HepG2 (cell line): ENCODE results near the gene LEAP2. TPM values are rescaled to one million over a fixed set of nuclear protein-coding genes. Genes with fewer than 3 reads are reported as not detected.

Source experiments
- ATAC-seq: fragments of 200-7000 bp; cut with Tn5 transposase; 3 replicates; pipeline ENCODE4 v1.9.1; 2020; ENCODE audit warnings: mild to moderate bottlenecking, moderate library complexity
- BruUV-seq: library from RNA; stranded (reverse); fragments of 400-500 nt; replicated peaks from 2 replicates; lab custom pipeline; 2021; lab: Mats Ljungman, UMichigan
- CTCF ChIA-PET: fragments of 300-600 bp; formaldehyde crosslinking; extraction: SDS; loops from one replicate; lab custom pipeline; 2021; ENCODE audit warnings: low total read pairs, inconsistent platforms, low intra/inter-chr PET ratio; lab: Yijun Ruan, JAX
- POLR2A ChIA-PET: fragments of 350-600 bp; sonication (Branson Sonifier 250); formaldehyde crosslinking; loops from one replicate; lab custom pipeline; 2020; ENCODE audit warnings: antibody characterized with exemption, inconsistent platforms; lab: Yijun Ruan, JAX
- DNase-seq: peaks from one replicate; pipeline ENCODE4 v3.0.0-alpha.2; 2015; ENCODE audit warnings: low spot score
- FAIRE-seq: peaks from 3 replicates; lab custom pipeline; 2011; peaks lifted over from hg19 to GRCh38; lab: Jason Lieb, UNC
- H2AFZ ChIP-seq: one replicate; pipeline ENCODE4 v1.6.1; 2011; ENCODE audit warnings: low read length, inconsistent platforms
- H3K27ac ChIP-seq: fragments of 300-600 bp; 3 replicates; pipeline ENCODE4 v1.8.0; 2011; ENCODE audit warnings: mixed run types, mild to moderate bottlenecking, mixed read lengths, low read length, inconsistent platforms; ENCODE audit not compliant: insufficient read depth; ENCODE audit errors: extremely low read length
- H3K27me3 ChIP-seq, 2 experiments: fragments of 200-600 bp in 1 of 2; 2 replicates in 1 of 2; 3 replicates in 1 of 2; pipeline versions ENCODE4 v1.6.0 to v1.8.0; 2011; ENCODE audit warnings: low read length in 2 of 2, mild to moderate bottlenecking in 2 of 2, moderate library complexity in 2 of 2, inconsistent platforms in 1 of 2; ENCODE audit not compliant: insufficient read depth in 2 of 2, control insufficient read depth in 1 of 2
- H3K36me3 ChIP-seq, 2 experiments: fragments of 200-600 bp in 1 of 2; replicated peaks in 1 of 2; 2 replicates in 1 of 2; 3 replicates in 1 of 2; pipeline versions ENCODE4 v1.5.1 to v1.8.0; 2011; ENCODE audit warnings: low read length in 2 of 2, inconsistent platforms in 1 of 2; ENCODE audit not compliant: insufficient read depth in 2 of 2, control insufficient read depth in 1 of 2
- H3K4me1 ChIP-seq: 2 replicates; pipeline ENCODE4 v1.5.1; 2012; ENCODE audit warnings: low read length, inconsistent platforms; ENCODE audit not compliant: insufficient read depth
- H3K4me2 ChIP-seq: 2 replicates; pipeline ENCODE4 v1.6.0; 2011; ENCODE audit warnings: low read depth, low read length, inconsistent platforms
- H3K4me3 ChIP-seq, 3 experiments: fragments of 200-600 bp in 1 of 3; sonication (generic), shearing (Covaris generic) in 1 of 3; replicated peaks in 1 of 3; 2 replicates each; pipeline ENCODE4 v1.5.1; 2011 to 2016; ENCODE audit warnings: low read length in 3 of 3, inconsistent platforms in 2 of 3, low read depth in 2 of 3, mild to moderate bottlenecking in 2 of 3, control low read depth in 1 of 3, mixed read lengths in 1 of 3; ENCODE audit not compliant: insufficient read depth in 1 of 3
- H3K79me2 ChIP-seq: one replicate; pipeline ENCODE4 v1.6.1; 2011; ENCODE audit warnings: low read length, inconsistent platforms; ENCODE audit not compliant: insufficient read depth
- H3K9ac ChIP-seq: 2 replicates; pipeline ENCODE4 v1.6.0; 2011; ENCODE audit warnings: mild to moderate bottlenecking, low read depth, low read length, inconsistent platforms; ENCODE audit not compliant: insufficient read depth
- H3K9me3 ChIP-seq: 2 replicates; pipeline ENCODE4 v1.5.1; 2012; ENCODE audit warnings: mild to moderate bottlenecking, low read length
- H4K20me1 ChIP-seq: 2 replicates; pipeline ENCODE4 v1.6.0; 2011; ENCODE audit warnings: inconsistent platforms, mild to moderate bottlenecking, low read length, moderate library complexity; ENCODE audit not compliant: insufficient read depth
- AHR ChIP-seq: IDR thresholded peaks from 2 replicates; pipeline ENCODE4 v1.6.1; 2018; ENCODE audit warnings: missing genetic modification reagents, missing compliant biosample characterization
- ATRX ChIP-seq: sonication (generic); formaldehyde crosslinking; IDR thresholded peaks from 2 replicates; pipeline ENCODE4 v1.4.0; 2020; ENCODE audit warnings: missing genetic modification reagents, borderline replicate concordance
- BRCA1 ChIP-seq: sonication (generic); formaldehyde crosslinking; IDR thresholded peaks from 2 replicates; pipeline ENCODE4 v1.4.0; 2020; ENCODE audit warnings: missing genetic modification reagents
- CREM ChIP-seq, 2 experiments: sonication (generic) in 1 of 2; formaldehyde crosslinking in 1 of 2; IDR thresholded peaks; 2 replicates each; pipeline versions ENCODE4 v1.4.0 to v1.6.1; 2016 to 2020; ENCODE audit warnings: antibody characterized with exemption in 1 of 2, mild to moderate bottlenecking in 1 of 2, missing genetic modification reagents in 1 of 2
- CSRNP2 ChIP-seq: sonication (generic); formaldehyde crosslinking; conservative IDR thresholded peaks from 2 replicates; pipeline ENCODE4 v1.8.0; 2022; ENCODE audit warnings: low read depth, missing genetic modification reagents
- HMG20A ChIP-seq: IDR thresholded peaks from 2 replicates; pipeline ENCODE4 v1.6.1; 2016; ENCODE audit warnings: borderline replicate concordance
- MIXL1 ChIP-seq: IDR thresholded peaks from 2 replicates; pipeline ENCODE4 v1.6.1; 2016
- SP5 ChIP-seq: IDR thresholded peaks from 2 replicates; pipeline ENCODE4 v1.6.1; 2016; ENCODE audit warnings: low read depth, borderline replicate concordance
- SRSF4 ChIP-seq: fragments of 200-400 bp; formaldehyde crosslinking; IDR thresholded peaks from one replicate; pipeline ENCODE4 v1.6.1; 2018; ENCODE audit warnings: mild to moderate bottlenecking, low read depth, low read length, moderate library complexity; ENCODE audit not compliant: poor library complexity, severe bottlenecking
- SSRP1 ChIP-seq: IDR thresholded peaks from 2 replicates; pipeline ENCODE4 v1.6.1; 2016; ENCODE audit warnings: control low read depth
- TOPORS ChIP-seq: sonication (generic); formaldehyde crosslinking; IDR thresholded peaks from 2 replicates; pipeline ENCODE4 v1.8.0; 2023; ENCODE audit warnings: mild to moderate bottlenecking, missing genetic modification reagents
- ZC3H4 ChIP-seq: sonication (generic); formaldehyde crosslinking; IDR thresholded peaks from 2 replicates; pipeline ENCODE4 v1.4.0; 2020; ENCODE audit warnings: missing genetic modification reagents, borderline replicate concordance
- ZEB1 ChIP-seq: IDR thresholded peaks from 2 replicates; pipeline ENCODE4 v1.6.1; 2012; ENCODE audit warnings: mild to moderate bottlenecking, low read depth, inconsistent platforms; ENCODE audit not compliant: insufficient replicate concordance
- ZNF263 ChIP-seq: sonication (generic); formaldehyde crosslinking; IDR thresholded peaks from 2 replicates; pipeline ENCODE4 v1.4.0; 2020; ENCODE audit warnings: missing genetic modification reagents
- ZNF510 ChIP-seq: sonication (generic); formaldehyde crosslinking; IDR thresholded peaks from 2 replicates; pipeline ENCODE4 v1.4.0; 2020; ENCODE audit warnings: low read depth, mild to moderate bottlenecking, missing genetic modification reagents
- ZNF547 ChIP-seq: sonication (generic); formaldehyde crosslinking; IDR thresholded peaks from 2 replicates; pipeline ENCODE4 v1.5.1; 2020; ENCODE audit warnings: mild to moderate bottlenecking, missing genetic modification reagents
- ZNF660 ChIP-seq: sonication (generic); formaldehyde crosslinking; IDR thresholded peaks from 2 replicates; pipeline ENCODE4 v1.5.1; 2020; ENCODE audit warnings: mild to moderate bottlenecking, low read depth, missing genetic modification reagents, borderline replicate concordance
- ZNF691 ChIP-seq: sonication (generic); formaldehyde crosslinking; IDR thresholded peaks from 2 replicates; pipeline ENCODE4 v1.4.0; 2020; ENCODE audit warnings: missing genetic modification reagents, low read depth, mild to moderate bottlenecking, borderline replicate concordance
- ZNF761 ChIP-seq: sonication (generic); formaldehyde crosslinking; conservative IDR thresholded peaks from 2 replicates; pipeline ENCODE4 v1.4.0; 2020; ENCODE audit warnings: mild to moderate bottlenecking, missing genetic modification reagents
- ZNF766 ChIP-seq: sonication (generic); formaldehyde crosslinking; IDR thresholded peaks from 2 replicates; pipeline ENCODE4 v1.5.0; 2020; ENCODE audit warnings: missing genetic modification reagents, borderline replicate concordance
- ZNF839 ChIP-seq: sonication (generic); formaldehyde crosslinking; IDR thresholded peaks from 2 replicates; pipeline ENCODE4 v1.4.0; 2020; ENCODE audit warnings: missing genetic modification reagents, mild to moderate bottlenecking, borderline replicate concordance
- WGBS: methylation state at CpG from one replicate; pipeline ENCODE4 v1.1.6; 2017; ENCODE audit warnings: low lambda C conversion rate; 5-methylcytosine and 5-hydroxymethylcytosine counted together
- in situ Hi-C: cut with HindIII; loops from 2 replicates; pipeline ENCODE4 v1.10.0; 2017; ENCODE audit warnings: low pct_unique_long_range_greater_than_20kb; ENCODE audit not compliant: extremely low pct_ligation_motif_present
- intact Hi-C: fragments of 100-400 bp; cut with micrococcal nuclease; formaldehyde crosslinking; loops from one replicate; pipeline ENCODE4 v1.10.0; 2022; ENCODE audit not compliant: unreplicated experiment
- polyA plus RNA-seq, 8 experiments: library from polyadenylated mRNA; depleted of rRNA in 3 of 8; stranded (reverse) in 7 of 8; unstranded in 1 of 8; fragments of >200 nt; fragmentation: Illumina TruSeq in 4 of 8; extraction: Trizol in 4 of 8; gene quantifications; 2 replicates each; pipeline versions ENCODE4 v1.2.1 to v1.2.3, GENCODE V29; 2011 to 2016; ENCODE audit warnings: low read depth in 4 of 8, missing spikeins in 1 of 8, mixed read lengths in 1 of 8; ENCODE audit not compliant: insufficient read depth in 1 of 8
- total RNA-seq, 5 experiments: library from RNA; depleted of rRNA; stranded (reverse); fragments of >200 nt; fragmentation: Illumina TruSeq; extraction: Trizol; gene quantifications; 2 replicates each; pipeline ENCODE4 v1.2.3, GENCODE V29; 2016; ENCODE audit warnings: low read depth in 1 of 5
- TF ChIP-seq, protein P1 (sequence below): IDR thresholded peaks from 2 replicates; pipeline ENCODE4 v1.6.1; 2016; ENCODE audit warnings: low read depth, control low read depth

LEAP2 gene
- total and polyA plus RNA-seq, 2 of the 13 experiments (the other 11 are each of a cell fraction or from before 2014, with no cell fraction given): 23.9 to 51.9 TPM

DNA sequence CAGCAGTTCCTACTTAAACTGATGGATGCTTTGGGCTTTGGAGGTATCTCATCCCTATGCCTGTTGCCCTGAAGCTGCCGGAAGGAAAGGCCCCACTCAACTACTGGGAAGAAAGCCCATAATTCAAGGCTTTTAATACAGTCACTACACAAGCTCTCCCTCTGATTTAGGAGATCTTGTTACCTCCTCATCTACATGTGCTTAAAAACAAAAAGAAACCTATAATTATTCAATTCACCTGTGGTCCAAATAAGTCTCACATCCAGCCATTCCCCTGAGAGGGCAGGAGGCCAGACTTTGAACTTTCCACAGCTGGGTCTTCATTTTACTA, 715 bp upstream of the LEAP2 start (continued):
- TF ChIP-seq, protein P1, sequence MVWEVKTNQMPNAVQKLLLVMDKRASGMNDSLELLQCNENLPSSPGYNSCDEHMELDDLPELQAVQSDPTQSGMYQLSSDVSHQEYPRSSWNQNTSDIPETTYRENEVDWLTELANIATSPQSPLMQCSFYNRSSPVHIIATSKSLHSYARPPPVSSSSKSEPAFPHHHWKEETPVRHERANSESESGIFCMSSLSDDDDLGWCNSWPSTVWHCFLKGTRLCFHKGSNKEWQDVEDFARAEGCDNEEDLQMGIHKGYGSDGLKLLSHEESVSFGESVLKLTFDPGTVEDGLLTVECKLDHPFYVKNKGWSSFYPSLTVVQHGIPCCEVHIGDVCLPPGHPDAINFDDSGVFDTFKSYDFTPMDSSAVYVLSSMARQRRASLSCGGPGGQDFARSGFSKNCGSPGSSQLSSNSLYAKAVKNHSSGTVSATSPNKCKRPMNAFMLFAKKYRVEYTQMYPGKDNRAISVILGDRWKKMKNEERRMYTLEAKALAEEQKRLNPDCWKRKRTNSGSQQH (CRISPR knock-in tag): 0 out of 2 replicates have a peak, but pooled peaks have one; percentile 2
- 0 out of 2 replicates have a peak, but pooled peaks have one; percentile 38 for TF ChIP-seq SSRP1
- TF ChIP-seq SRSF4: no peak
- TF ChIP-seq ZNF766: 0 out of 2 replicates have a peak, but pooled peaks have one; percentile 38
- no peak for TF ChIP-seq ZNF660
- peak; percentile 12 for TF ChIP-seq ZEB1
- 0 out of 2 replicates have a peak, but pooled peaks have one; percentile 15 for TF ChIP-seq ZNF691 (CRISPR knock-in tag)
- no peak for TF ChIP-seq ATRX (CRISPR knock-in tag)
- TF ChIP-seq BRCA1 (CRISPR knock-in tag): 0 out of 2 replicates have a peak, but pooled peaks have one; percentile 38

GRCh38 chr5:132873930-132874271, 433 bp downstream of the LEAP2 start:
- in situ Hi-C loops (loop anchor here (5.0 kb wide), 1 partner anchor 42 kb away; the partner anchor contains the start of gene SHROOM1), intact Hi-C loops (no loop called here)
- Histone ChIP-seq H2AFZ (no peak overlapping the region), H3K27me3 (no peaks in the 10 kb centered on the region; a peak in 1 of 5 replicates), H3K79me2 (peaks cover 13% of the 10 kb centered on the region), H3K36me3 (peaks cover 2 to 13% of the 10 kb centered on the region in 2 experiments), H3K9me3 (no peaks in the 10 kb centered on the region), H3K27ac (peak overlapping the region; percentile 95), H3K4me2 (peak overlapping the region; percentile 80), H4K20me1 (no peaks in the 10 kb centered on the region), H3K4me1 (peaks cover 88% of the 10 kb centered on the region), H3K4me3 (peak overlapping the region; percentile 52 to 76 (median 68)), H3K9ac (peak overlapping the region; percentile 93)
- ChIA-PET CTCF (no interaction called here), POLR2A (interaction anchor here (0.5 to 3.3 kb wide), 7 partner anchors 10 to 178 kb away, joined by 3 to 26 read pairs (median 4); partner anchors contain the start of genes HSPA4 and SHROOM1)
- BruUV-seq: TSS peak; percentile 86
- no peak for DNase-seq
- no peak for FAIRE-seq
- ATAC-seq: peak; percentile 51
- whole genome bisulfite sequencing: 0% methylated on average over 3 of the region's 3 CpGs
- TF ChIP-seq MIXL1 (CRISPR knock-in tag) (no peak), ZNF547 (CRISPR knock-in tag) (no peak), ZC3H4 (CRISPR knock-in tag) (0 out of 2 replicates have a peak, but pooled peaks have one; percentile 6), AHR (CRISPR knock-in tag) (no peak), CSRNP2 (CRISPR knock-in tag) (no peak), ZNF761 (CRISPR knock-in tag) (no peak), ZNF839 (CRISPR knock-in tag) (no peak), HMG20A (CRISPR knock-in tag) (no peak), ZNF510 (CRISPR knock-in tag) (0 out of 2 replicates have a peak, but pooled peaks have one; percentile 30), CREM (IDR thresholded peaks at IDR 0.05) (no peak), CREM (CRISPR knock-in tag; IDR thresholded peaks at IDR 0.05) (no peak), SP5 (CRISPR knock-in tag) (no peak), ZNF263 (CRISPR knock-in tag) (0 out of 2 replicates have a peak, but pooled peaks have one; percentile 9), TOPORS (CRISPR knock-in tag) (no peak)
